ENCODE data around the gene PTPRU.

GRCh38 chr1:29356663-29357062 lies 120.3 kb downstream of the PTPRU start:
- TF ChIP-seq POLR2AphosphoS5 (IDR thresholded peaks at IDR 0.05; ENCODE audit: borderline replicate concordance, low read depth, low read length) (no peak), EZH2 (IDR thresholded peaks at IDR 0.05) (no peak), FOXP2 (optimal IDR thresholded peaks at IDR 0.05; ENCODE audit: control extremely low read depth, extremely low read length, insufficient read depth) (no peak)

All from SK-N-MC (cell line).